HepG2 (cell line): ENCODE measurements around the gene MRPS2. TPM values are rescaled to one million over a fixed set of nuclear protein-coding genes. Genes with fewer than 3 reads are reported as not detected.
A peak's percentile ranks its signal among the peaks of the same experiment; 100 is the strongest.

Source experiments
- ATAC-seq: fragments of 200-7000 bp; cut with Tn5 transposase; 3 replicates; pipeline ENCODE4 v1.9.1; 2020; ENCODE audit warnings: mild to moderate bottlenecking, moderate library complexity
- BruUV-seq: library from RNA; stranded (reverse); fragments of 400-500 nt; replicated peaks from 2 replicates; lab custom pipeline; 2021; lab: Mats Ljungman, UMichigan
- CTCF ChIA-PET: fragments of 300-600 bp; formaldehyde crosslinking; extraction: SDS; loops from one replicate; lab custom pipeline; 2021; ENCODE audit warnings: low total read pairs, inconsistent platforms, low intra/inter-chr PET ratio; lab: Yijun Ruan, JAX
- POLR2A ChIA-PET: fragments of 350-600 bp; sonication (Branson Sonifier 250); formaldehyde crosslinking; loops from one replicate; lab custom pipeline; 2020; ENCODE audit warnings: antibody characterized with exemption, inconsistent platforms; lab: Yijun Ruan, JAX
- DNase-seq: peaks from one replicate; pipeline ENCODE4 v3.0.0-alpha.2; 2015; ENCODE audit warnings: low spot score
- FAIRE-seq: peaks from 3 replicates; lab custom pipeline; 2011; peaks lifted over from hg19 to GRCh38; lab: Jason Lieb, UNC
- H2AFZ ChIP-seq: one replicate; pipeline ENCODE4 v1.6.1; 2011; ENCODE audit warnings: low read length, inconsistent platforms
- H3K27ac ChIP-seq: fragments of 300-600 bp; 3 replicates; pipeline ENCODE4 v1.8.0; 2011; ENCODE audit warnings: mixed run types, mild to moderate bottlenecking, mixed read lengths, low read length, inconsistent platforms; ENCODE audit not compliant: insufficient read depth; ENCODE audit errors: extremely low read length
- H3K27me3 ChIP-seq, 2 experiments: fragments of 200-600 bp in 1 of 2; 2 replicates in 1 of 2; 3 replicates in 1 of 2; pipeline versions ENCODE4 v1.6.0 to v1.8.0; 2011; ENCODE audit warnings: low read length in 2 of 2, mild to moderate bottlenecking in 2 of 2, moderate library complexity in 2 of 2, inconsistent platforms in 1 of 2; ENCODE audit not compliant: insufficient read depth in 2 of 2, control insufficient read depth in 1 of 2
- H3K36me3 ChIP-seq, 2 experiments: fragments of 200-600 bp in 1 of 2; replicated peaks in 1 of 2; 2 replicates in 1 of 2; 3 replicates in 1 of 2; pipeline versions ENCODE4 v1.5.1 to v1.8.0; 2011; ENCODE audit warnings: low read length in 2 of 2, inconsistent platforms in 1 of 2; ENCODE audit not compliant: insufficient read depth in 2 of 2, control insufficient read depth in 1 of 2
- H3K4me1 ChIP-seq: 2 replicates; pipeline ENCODE4 v1.5.1; 2012; ENCODE audit warnings: low read length, inconsistent platforms; ENCODE audit not compliant: insufficient read depth
- H3K4me2 ChIP-seq: 2 replicates; pipeline ENCODE4 v1.6.0; 2011; ENCODE audit warnings: low read depth, low read length, inconsistent platforms
- H3K4me3 ChIP-seq, 3 experiments: fragments of 200-600 bp in 1 of 3; sonication (generic), shearing (Covaris generic) in 1 of 3; replicated peaks in 1 of 3; 2 replicates each; pipeline ENCODE4 v1.5.1; 2011 to 2016; ENCODE audit warnings: low read length in 3 of 3, inconsistent platforms in 2 of 3, low read depth in 2 of 3, mild to moderate bottlenecking in 2 of 3, control low read depth in 1 of 3, mixed read lengths in 1 of 3; ENCODE audit not compliant: insufficient read depth in 1 of 3
- H3K79me2 ChIP-seq: one replicate; pipeline ENCODE4 v1.6.1; 2011; ENCODE audit warnings: low read length, inconsistent platforms; ENCODE audit not compliant: insufficient read depth
- H3K9ac ChIP-seq: 2 replicates; pipeline ENCODE4 v1.6.0; 2011; ENCODE audit warnings: mild to moderate bottlenecking, low read depth, low read length, inconsistent platforms; ENCODE audit not compliant: insufficient read depth
- H3K9me3 ChIP-seq: 2 replicates; pipeline ENCODE4 v1.5.1; 2012; ENCODE audit warnings: mild to moderate bottlenecking, low read length
- H4K20me1 ChIP-seq: 2 replicates; pipeline ENCODE4 v1.6.0; 2011; ENCODE audit warnings: inconsistent platforms, mild to moderate bottlenecking, low read length, moderate library complexity; ENCODE audit not compliant: insufficient read depth
- GABPA ChIP-seq, 2 experiments: IDR thresholded peaks; 2 replicates each; pipeline ENCODE4 v1.6.1; 2011 to 2016; ENCODE audit warnings: low read depth in 2 of 2, low read length in 1 of 2, missing biosample characterization in 1 of 2, missing genetic modification characterization in 1 of 2
- HOXA3 ChIP-seq: sonication (generic); formaldehyde crosslinking; IDR thresholded peaks from 2 replicates; pipeline ENCODE4 v1.5.0; 2020; ENCODE audit warnings: missing genetic modification reagents
- NFATC3 ChIP-seq: sonication (generic); formaldehyde crosslinking; IDR thresholded peaks from 2 replicates; pipeline ENCODE4 v1.5.1; 2020; ENCODE audit warnings: mild to moderate bottlenecking, missing genetic modification reagents
- NR2F1 ChIP-seq, 2 experiments: fragments of 450-650 bp in 1 of 2; formaldehyde crosslinking in 1 of 2; IDR thresholded peaks; 2 replicates each; pipeline versions ENCODE4 v1.5.0 to v1.6.1; 2016 to 2020; ENCODE audit warnings: mild to moderate bottlenecking in 1 of 2, missing compliant biosample characterization in 1 of 2, missing genetic modification reagents in 1 of 2, moderate library complexity in 1 of 2
- ZBTB7A ChIP-seq: sonication (generic); formaldehyde crosslinking; IDR thresholded peaks from 2 replicates; pipeline ENCODE4 v1.8.0; 2022; ENCODE audit warnings: mild to moderate bottlenecking, missing genetic modification reagents
- ZNF3 ChIP-seq: IDR thresholded peaks from 2 replicates; pipeline ENCODE4 v1.7.0; 2017; ENCODE audit warnings: inconsistent platforms
- ZNF446 ChIP-seq: sonication (generic); formaldehyde crosslinking; IDR thresholded peaks from 2 replicates; pipeline ENCODE4 v1.5.0; 2020; ENCODE audit warnings: mild to moderate bottlenecking, missing genetic modification reagents
- WGBS: methylation state at CpG from one replicate; pipeline ENCODE4 v1.1.6; 2017; ENCODE audit warnings: low lambda C conversion rate; 5-methylcytosine and 5-hydroxymethylcytosine counted together
- in situ Hi-C: cut with HindIII; loops from 2 replicates; pipeline ENCODE4 v1.10.0; 2017; ENCODE audit warnings: low pct_unique_long_range_greater_than_20kb; ENCODE audit not compliant: extremely low pct_ligation_motif_present
- intact Hi-C: fragments of 100-400 bp; cut with micrococcal nuclease; formaldehyde crosslinking; loops from one replicate; pipeline ENCODE4 v1.10.0; 2022; ENCODE audit not compliant: unreplicated experiment
- polyA plus RNA-seq, 8 experiments: library from polyadenylated mRNA; depleted of rRNA in 3 of 8; stranded (reverse) in 7 of 8; unstranded in 1 of 8; fragments of >200 nt; fragmentation: Illumina TruSeq in 4 of 8; extraction: Trizol in 4 of 8; gene quantifications; 2 replicates each; pipeline versions ENCODE4 v1.2.1 to v1.2.3, GENCODE V29; 2011 to 2016; ENCODE audit warnings: low read depth in 4 of 8, missing spikeins in 1 of 8, mixed read lengths in 1 of 8; ENCODE audit not compliant: insufficient read depth in 1 of 8
- total RNA-seq, 5 experiments: library from RNA; depleted of rRNA; stranded (reverse); fragments of >200 nt; fragmentation: Illumina TruSeq; extraction: Trizol; gene quantifications; 2 replicates each; pipeline ENCODE4 v1.2.3, GENCODE V29; 2016; ENCODE audit warnings: low read depth in 1 of 5
- TF ChIP-seq, protein P1 (sequence below): sonication (generic); formaldehyde crosslinking; IDR thresholded peaks from 2 replicates; pipeline ENCODE4 v1.9.0; 2021; ENCODE audit warnings: missing genetic modification reagents, mild to moderate bottlenecking, borderline replicate concordance
- TF ChIP-seq, protein P2 (sequence below): sonication (generic); formaldehyde crosslinking; IDR thresholded peaks from 2 replicates; pipeline ENCODE4 v1.4.0; 2020; ENCODE audit warnings: missing genetic modification reagents
- TF ChIP-seq, protein P3 (sequence below): sonication (generic); formaldehyde crosslinking; IDR thresholded peaks from 2 replicates; pipeline ENCODE4 v1.5.0; 2020; ENCODE audit warnings: mild to moderate bottlenecking, missing genetic modification reagents, borderline replicate concordance

Gene MRPS2
- total and polyA plus RNA-seq, 2 of the 13 experiments (the other 11 are each of a cell fraction or from before 2014, with no cell fraction given) = 44.4 to 86.7 TPM

DNA sequence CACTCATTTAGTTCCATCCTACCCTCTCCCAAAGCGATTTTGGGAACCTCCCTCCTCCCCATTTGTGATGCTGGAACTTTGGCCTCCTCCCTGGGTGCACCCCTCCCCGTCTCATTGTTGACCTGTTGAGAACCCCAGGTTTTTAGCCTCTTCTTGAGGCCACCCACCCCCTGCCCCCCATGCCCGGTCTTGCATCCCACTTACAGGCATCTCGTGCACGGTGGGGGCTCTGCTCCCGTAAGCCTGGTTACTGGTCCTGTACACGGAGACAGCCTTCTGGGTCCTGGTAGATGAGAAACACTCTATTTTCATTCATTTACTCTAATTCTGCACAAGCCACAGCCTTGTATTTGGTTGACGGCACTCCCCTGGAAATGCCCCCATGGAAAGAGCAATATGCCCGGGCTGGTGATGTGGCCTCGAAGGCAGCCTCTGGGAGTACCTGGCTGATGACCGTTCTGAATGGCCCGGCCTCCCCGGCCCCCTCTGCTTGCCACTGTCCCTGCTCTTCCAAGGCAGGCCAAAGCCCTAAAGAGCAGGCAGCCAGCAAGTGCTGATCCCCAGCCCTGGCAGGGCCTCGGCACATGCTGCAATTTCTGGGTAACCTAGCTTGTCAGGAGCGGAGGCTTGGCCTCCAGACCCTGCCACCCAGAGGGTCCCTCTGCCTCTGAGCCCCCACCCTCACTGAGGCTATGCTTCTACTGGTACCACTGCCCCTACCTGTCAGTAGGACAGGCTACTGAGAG lies 1.9 kb upstream of the MRPS2 start:
- Histone ChIP-seq H3K27me3 (no peaks in the 10 kb centered on the region), H3K27ac (peak overlapping the region; percentile 30), H3K9ac (peak overlapping the region; percentile 89; the same call in 1 of the 2 replicates), H4K20me1 (peaks cover 7% of the 10 kb centered on the region; the same call in 1 of the 2 replicates), H3K9me3 (no peaks in the 10 kb centered on the region), H3K4me1 (peaks cover 24% of the 10 kb centered on the region), H3K4me3 (peak overlapping the region in 1 of 3 experiments; percentile 92; a peak in 2 of 6 replicates), H3K36me3 (peaks cover 6 to 11% of the 10 kb centered on the region in 2 experiments; a peak in 3 of 5 replicates), H3K79me2 (peaks cover 10% of the 10 kb centered on the region), H2AFZ (no peak overlapping the region), H3K4me2 (peak overlapping the region; percentile 99)
- TF ChIP-seq, protein P1, sequence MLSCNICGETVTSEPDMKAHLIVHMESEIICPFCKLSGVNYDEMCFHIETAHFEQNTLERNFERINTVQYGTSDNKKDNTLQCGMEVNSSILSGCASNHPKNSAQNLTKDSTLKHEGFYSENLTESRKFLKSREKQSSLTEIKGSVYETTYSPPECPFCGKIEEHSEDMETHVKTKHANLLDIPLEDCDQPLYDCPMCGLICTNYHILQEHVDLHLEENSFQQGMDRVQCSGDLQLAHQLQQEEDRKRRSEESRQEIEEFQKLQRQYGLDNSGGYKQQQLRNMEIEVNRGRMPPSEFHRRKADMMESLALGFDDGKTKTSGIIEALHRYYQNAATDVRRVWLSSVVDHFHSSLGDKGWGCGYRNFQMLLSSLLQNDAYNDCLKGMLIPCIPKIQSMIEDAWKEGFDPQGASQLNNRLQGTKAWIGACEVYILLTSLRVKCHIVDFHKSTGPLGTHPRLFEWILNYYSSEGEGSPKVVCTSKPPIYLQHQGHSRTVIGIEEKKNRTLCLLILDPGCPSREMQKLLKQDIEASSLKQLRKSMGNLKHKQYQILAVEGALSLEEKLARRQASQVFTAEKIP (CRISPR knock-in tag) = no peak
- TF ChIP-seq ZNF3 (CRISPR knock-in tag) (no peak), NFATC3 (no peak), NR2F1 (CRISPR knock-in tag; IDR thresholded peaks at IDR 0.05) (no peak), ZNF446 (CRISPR knock-in tag) (no peak), HOXA3 (no peak), GABPA (IDR thresholded peaks at IDR 0.05; ENCODE audit: low read depth, low read length) (no peak), GABPA (CRISPR knock-in tag; IDR thresholded peaks at IDR 0.05; ENCODE audit: low read depth) (no peak), ZBTB7A (CRISPR knock-in tag) (0 out of 2 replicates have a peak, but pooled peaks have one; percentile 30)
- TF ChIP-seq, protein P2, sequence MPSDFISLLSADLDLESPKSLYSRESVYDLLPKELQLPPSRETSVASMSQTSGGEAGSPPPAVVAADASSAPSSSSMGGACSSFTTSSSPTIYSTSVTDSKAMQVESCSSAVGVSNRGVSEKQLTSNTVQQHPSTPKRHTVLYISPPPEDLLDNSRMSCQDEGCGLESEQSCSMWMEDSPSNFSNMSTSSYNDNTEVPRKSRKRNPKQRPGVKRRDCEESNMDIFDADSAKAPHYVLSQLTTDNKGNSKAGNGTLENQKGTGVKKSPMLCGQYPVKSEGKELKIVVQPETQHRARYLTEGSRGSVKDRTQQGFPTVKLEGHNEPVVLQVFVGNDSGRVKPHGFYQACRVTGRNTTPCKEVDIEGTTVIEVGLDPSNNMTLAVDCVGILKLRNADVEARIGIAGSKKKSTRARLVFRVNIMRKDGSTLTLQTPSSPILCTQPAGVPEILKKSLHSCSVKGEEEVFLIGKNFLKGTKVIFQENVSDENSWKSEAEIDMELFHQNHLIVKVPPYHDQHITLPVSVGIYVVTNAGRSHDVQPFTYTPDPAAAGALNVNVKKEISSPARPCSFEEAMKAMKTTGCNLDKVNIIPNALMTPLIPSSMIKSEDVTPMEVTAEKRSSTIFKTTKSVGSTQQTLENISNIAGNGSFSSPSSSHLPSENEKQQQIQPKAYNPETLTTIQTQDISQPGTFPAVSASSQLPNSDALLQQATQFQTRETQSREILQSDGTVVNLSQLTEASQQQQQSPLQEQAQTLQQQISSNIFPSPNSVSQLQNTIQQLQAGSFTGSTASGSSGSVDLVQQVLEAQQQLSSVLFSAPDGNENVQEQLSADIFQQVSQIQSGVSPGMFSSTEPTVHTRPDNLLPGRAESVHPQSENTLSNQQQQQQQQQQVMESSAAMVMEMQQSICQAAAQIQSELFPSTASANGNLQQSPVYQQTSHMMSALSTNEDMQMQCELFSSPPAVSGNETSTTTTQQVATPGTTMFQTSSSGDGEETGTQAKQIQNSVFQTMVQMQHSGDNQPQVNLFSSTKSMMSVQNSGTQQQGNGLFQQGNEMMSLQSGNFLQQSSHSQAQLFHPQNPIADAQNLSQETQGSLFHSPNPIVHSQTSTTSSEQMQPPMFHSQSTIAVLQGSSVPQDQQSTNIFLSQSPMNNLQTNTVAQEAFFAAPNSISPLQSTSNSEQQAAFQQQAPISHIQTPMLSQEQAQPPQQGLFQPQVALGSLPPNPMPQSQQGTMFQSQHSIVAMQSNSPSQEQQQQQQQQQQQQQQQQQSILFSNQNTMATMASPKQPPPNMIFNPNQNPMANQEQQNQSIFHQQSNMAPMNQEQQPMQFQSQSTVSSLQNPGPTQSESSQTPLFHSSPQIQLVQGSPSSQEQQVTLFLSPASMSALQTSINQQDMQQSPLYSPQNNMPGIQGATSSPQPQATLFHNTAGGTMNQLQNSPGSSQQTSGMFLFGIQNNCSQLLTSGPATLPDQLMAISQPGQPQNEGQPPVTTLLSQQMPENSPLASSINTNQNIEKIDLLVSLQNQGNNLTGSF (CRISPR knock-in tag) = no peak
- TF ChIP-seq, protein P3, sequence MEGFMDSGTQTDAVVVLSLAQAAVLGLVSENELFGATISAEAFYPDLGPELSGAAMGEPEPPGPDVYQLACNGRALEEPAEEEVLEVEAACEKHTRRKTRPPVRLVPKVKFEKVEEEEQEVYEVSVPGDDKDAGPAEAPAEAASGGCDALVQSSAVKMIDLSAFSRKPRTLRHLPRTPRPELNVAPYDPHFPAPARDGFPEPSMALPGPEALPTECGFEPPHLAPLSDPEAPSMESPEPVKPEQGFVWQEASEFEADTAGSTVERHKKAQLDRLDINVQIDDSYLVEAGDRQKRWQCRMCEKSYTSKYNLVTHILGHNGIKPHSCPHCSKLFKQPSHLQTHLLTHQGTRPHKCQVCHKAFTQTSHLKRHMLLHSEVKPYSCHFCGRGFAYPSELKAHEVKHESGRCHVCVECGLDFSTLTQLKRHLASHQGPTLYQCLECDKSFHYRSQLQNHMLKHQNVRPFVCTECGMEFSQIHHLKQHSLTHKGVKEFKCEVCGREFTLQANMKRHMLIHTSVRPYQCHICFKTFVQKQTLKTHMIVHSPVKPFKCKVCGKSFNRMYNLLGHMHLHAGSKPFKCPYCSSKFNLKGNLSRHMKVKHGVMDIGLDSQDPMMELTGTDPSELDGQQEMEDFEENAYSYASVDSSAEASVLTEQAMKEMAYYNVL (CRISPR knock-in tag) = 0 out of 2 replicates have a peak, but pooled peaks have one; percentile 7
- ATAC-seq (no peak), DNase-seq (no peak), FAIRE-seq (no peak)
- BruUV-seq = TSS peak; percentile 62
- 88% methylated on average over 7 of the region's 15 CpGs for WGBS
- in situ Hi-C loops (no loop called here), intact Hi-C loops (loop anchor here (1.0 kb wide), 1 partner anchor 7 kb away; no protein-coding TSS in a partner anchor)
- CTCF ChIA-PET = no interaction called here
- POLR2A ChIA-PET = interaction anchor here (0.8 to 2.3 kb wide), 2 partner anchors 8 to 18 kb away, joined by 3 to 12 read pairs; no protein-coding TSS in a partner anchor
